ENCODE data around the gene FAM193A.
"Not testable (repeated sequence)": the region's sequence is repeated elsewhere in the genome, so short reads cannot be mapped to it uniquely, and the experiment has no call there.

FAM193A gene

DNA sequence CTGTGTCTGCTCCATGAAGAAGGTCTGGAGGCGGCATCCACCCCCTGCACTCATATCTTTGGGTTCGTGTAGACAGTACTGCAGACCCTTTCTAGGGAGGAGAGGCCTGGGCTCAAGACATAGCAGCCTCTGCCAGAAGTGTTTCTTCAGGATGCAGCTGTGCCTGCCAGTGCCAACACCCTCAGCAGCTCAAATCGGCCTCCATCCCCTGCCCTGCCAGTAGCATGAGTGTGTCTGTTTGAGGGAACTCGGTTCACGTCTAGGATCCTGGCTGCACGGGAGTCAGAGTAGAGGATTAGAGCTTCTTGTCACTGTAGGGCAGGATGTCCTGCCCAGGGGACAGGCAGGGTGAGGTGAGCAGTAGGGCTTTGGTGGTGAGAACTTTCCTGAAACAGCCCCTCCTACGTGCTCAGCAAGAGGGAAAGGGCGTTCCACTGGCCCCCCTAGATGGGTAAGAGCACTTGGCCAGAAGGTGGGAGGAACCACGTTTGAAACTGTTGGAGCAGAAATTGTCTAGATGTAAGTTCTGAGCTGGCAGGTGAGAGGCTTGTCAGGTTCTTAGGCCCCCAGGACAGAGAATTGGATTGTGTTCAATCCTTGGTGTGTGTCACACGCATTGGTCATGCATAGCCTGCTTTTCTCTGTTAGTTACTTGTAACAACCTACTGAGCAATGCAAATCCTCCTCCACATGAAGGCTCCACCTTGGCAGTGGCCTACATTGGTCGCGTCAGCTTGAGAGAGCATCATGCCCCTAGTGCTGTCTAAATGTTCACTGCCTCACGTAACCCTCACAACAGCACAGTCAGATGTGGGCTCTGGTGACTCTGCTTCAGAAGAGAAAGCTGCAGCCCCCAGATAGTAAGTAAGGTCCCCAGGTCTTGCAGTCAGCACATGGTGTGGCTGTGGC lies 25.8 kb upstream of the FAM193A start:
- no peaks in the 10 kb centered on the region for H3K27me3 ChIP-seq (ENCODE audit: insufficient read depth, poor library complexity, severe bottlenecking)
- TF ChIP-seq SPI1 (IDR thresholded peaks at IDR 0.05; ENCODE audit: borderline replicate concordance, low read depth): no peak
- no peak overlapping the region for H3K27ac ChIP-seq (replicated peaks)
- H3K4me3 ChIP-seq (replicated peaks; ENCODE audit: insufficient read depth, low read length): no peak overlapping the region
- no peak for DNase-seq (ENCODE audit: low read depth in 1 of 2, low spot score in 1 of 2)

DNA sequence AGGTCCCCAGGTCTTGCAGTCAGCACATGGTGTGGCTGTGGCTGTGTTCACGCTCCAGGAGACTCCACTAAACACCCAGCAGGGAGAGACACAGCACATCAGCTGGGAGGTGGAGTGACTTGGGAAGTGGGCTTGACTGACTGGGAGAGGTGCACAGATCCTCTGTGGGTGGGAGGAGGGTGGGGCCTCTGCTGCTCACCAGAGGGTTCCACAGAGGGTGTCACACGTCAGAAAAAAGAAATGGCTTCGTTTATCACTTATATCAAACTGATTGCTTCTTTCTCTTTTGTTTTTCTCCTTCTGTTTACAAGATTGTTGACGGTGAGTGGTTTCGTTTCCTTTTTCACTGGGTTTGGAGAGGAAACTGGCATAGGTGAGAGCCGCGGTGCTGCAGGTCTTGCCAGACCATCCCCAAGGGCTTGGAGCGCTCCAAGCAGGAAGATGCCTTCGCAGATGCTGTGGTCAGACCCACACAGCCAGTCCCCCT lies 24.8 kb upstream of the FAM193A start:
- Histone ChIP-seq H3K4me3 (replicated peaks; ENCODE audit: insufficient read depth, low read length) (no peak overlapping the region), H3K27ac (replicated peaks) (no peak overlapping the region), H3K27me3 (ENCODE audit: insufficient read depth, poor library complexity, severe bottlenecking) (no peaks in the 10 kb centered on the region)
- no peak for TF ChIP-seq POLR2AphosphoS5 (IDR thresholded peaks at IDR 0.05; ENCODE audit: low read depth)
- TF ChIP-seq, protein P1, sequence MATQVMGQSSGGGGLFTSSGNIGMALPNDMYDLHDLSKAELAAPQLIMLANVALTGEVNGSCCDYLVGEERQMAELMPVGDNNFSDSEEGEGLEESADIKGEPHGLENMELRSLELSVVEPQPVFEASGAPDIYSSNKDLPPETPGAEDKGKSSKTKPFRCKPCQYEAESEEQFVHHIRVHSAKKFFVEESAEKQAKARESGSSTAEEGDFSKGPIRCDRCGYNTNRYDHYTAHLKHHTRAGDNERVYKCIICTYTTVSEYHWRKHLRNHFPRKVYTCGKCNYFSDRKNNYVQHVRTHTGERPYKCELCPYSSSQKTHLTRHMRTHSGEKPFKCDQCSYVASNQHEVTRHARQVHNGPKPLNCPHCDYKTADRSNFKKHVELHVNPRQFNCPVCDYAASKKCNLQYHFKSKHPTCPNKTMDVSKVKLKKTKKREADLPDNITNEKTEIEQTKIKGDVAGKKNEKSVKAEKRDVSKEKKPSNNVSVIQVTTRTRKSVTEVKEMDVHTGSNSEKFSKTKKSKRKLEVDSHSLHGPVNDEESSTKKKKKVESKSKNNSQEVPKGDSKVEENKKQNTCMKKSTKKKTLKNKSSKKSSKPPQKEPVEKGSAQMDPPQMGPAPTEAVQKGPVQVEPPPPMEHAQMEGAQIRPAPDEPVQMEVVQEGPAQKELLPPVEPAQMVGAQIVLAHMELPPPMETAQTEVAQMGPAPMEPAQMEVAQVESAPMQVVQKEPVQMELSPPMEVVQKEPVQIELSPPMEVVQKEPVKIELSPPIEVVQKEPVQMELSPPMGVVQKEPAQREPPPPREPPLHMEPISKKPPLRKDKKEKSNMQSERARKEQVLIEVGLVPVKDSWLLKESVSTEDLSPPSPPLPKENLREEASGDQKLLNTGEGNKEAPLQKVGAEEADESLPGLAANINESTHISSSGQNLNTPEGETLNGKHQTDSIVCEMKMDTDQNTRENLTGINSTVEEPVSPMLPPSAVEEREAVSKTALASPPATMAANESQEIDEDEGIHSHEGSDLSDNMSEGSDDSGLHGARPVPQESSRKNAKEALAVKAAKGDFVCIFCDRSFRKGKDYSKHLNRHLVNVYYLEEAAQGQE (IDR thresholded peaks at IDR 0.05; ENCODE audit: insufficient replicate concordance, low read depth): no peak
- no peak for TF ChIP-seq GABPA (IDR thresholded peaks at IDR 0.05; ENCODE audit: low read depth)
- no peak for TF ChIP-seq SPI1 (IDR thresholded peaks at IDR 0.05; ENCODE audit: borderline replicate concordance, low read depth)
- TF ChIP-seq, protein P2, sequence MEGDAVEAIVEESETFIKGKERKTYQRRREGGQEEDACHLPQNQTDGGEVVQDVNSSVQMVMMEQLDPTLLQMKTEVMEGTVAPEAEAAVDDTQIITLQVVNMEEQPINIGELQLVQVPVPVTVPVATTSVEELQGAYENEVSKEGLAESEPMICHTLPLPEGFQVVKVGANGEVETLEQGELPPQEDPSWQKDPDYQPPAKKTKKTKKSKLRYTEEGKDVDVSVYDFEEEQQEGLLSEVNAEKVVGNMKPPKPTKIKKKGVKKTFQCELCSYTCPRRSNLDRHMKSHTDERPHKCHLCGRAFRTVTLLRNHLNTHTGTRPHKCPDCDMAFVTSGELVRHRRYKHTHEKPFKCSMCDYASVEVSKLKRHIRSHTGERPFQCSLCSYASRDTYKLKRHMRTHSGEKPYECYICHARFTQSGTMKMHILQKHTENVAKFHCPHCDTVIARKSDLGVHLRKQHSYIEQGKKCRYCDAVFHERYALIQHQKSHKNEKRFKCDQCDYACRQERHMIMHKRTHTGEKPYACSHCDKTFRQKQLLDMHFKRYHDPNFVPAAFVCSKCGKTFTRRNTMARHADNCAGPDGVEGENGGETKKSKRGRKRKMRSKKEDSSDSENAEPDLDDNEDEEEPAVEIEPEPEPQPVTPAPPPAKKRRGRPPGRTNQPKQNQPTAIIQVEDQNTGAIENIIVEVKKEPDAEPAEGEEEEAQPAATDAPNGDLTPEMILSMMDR (IDR thresholded peaks at IDR 0.05; ENCODE audit: insufficient read depth, low read length): no peak
- no peak for DNase-seq (ENCODE audit: low read depth in 1 of 2, low spot score in 1 of 2)

DNA sequence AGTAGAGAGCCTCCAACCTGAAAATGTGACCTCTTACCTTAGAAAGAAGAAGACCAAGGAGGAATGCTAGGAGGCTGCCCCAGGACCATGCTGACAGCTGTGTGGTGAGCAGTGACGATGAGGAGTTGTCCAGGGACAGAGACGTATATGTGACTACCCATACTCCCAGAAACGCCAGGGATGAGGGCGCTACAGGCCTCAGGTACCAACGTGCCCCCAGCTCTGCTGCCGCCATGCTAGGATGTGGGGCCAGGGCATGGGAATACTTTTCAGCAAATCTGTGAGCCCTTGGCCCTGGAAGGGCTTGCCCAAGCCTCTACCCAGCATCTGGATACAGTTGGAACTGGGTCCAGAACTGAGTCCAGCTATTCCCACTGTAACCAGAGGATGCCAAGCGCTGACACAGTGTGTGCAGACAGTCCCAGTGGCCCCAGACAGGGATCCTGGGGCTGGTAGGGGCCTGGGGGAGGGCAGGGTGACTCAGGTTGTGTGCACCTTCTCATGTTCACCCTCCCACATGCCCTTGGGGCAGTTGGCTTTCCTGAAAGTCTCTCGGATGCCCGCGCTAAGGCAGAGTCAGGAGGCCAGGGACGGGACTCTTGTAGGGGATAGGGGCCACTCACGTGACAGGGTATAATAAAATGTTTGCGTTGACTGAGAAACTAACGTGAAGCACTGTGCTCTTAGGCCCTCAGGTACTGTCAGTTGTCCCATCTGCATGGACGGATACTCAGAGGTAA lies 23.9 kb upstream of the FAM193A start:
- no peak overlapping the region for H3K27ac ChIP-seq (replicated peaks)
- H3K4me3 ChIP-seq (replicated peaks; ENCODE audit: insufficient read depth, low read length): no peak overlapping the region
- TF ChIP-seq SPI1 (IDR thresholded peaks at IDR 0.05; ENCODE audit: borderline replicate concordance, low read depth) (no peak), GABPA (IDR thresholded peaks at IDR 0.05; ENCODE audit: low read depth) (no peak), POLR2AphosphoS5 (IDR thresholded peaks at IDR 0.05; ENCODE audit: low read depth) (no peak)
- TF ChIP-seq, protein P2 (IDR thresholded peaks at IDR 0.05; ENCODE audit: insufficient read depth, low read length): no peak
- TF ChIP-seq, protein P1 (IDR thresholded peaks at IDR 0.05; ENCODE audit: insufficient replicate concordance, low read depth): no peak
- no peaks in the 10 kb centered on the region for H3K27me3 ChIP-seq (ENCODE audit: insufficient read depth, poor library complexity, severe bottlenecking)
- no peak for DNase-seq (ENCODE audit: low read depth in 1 of 2, low spot score in 1 of 2)

DNA sequence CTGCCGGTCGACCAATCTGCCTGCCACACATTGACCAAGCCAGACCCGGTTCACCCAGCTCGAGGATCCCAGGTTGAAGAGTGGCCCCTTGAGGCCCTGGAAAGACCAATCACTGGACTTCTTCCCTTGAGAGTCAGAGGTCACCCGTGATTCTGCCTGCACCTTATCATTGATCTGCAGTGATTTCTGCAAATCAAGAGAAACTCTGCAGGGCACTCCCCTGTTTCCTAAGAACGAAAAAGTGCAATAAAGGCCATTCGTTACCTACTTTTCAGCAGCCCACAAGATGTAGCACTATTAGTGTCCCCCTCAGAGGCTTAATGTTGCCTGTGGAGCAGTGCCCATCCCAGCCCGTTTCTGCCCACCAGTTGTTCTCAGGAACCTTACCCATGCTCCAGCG lies 22.3 kb upstream of the FAM193A start:
- not testable (repeated sequence) for H3K27ac ChIP-seq (replicated peaks); H3K27me3 ChIP-seq (ENCODE audit: insufficient read depth, poor library complexity, severe bottlenecking); DNase-seq (ENCODE audit: low read depth in 1 of 2, low spot score in 1 of 2); H3K4me3 ChIP-seq (replicated peaks; ENCODE audit: insufficient read depth, low read length)

DNA sequence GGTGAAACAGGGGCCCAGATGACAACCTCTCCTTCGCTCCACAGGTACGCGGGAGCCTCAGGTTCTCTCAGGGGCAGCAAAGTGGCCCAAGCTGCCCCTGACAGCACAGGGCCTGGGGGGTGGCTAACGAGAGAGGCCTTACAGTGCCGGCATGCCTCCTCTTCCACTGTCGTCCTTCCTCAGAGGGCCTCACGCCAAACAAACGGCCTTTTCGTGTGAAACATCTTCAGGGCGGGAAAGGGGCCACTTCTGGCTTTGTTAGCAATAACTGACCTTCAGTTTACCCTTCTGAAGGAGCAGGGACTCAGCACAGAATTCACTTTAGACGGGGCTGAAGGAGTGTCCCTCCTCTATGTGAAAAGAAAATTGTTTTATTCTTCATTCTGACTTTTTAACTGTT lies 21.5 kb upstream of the FAM193A start:
- H3K4me3 ChIP-seq (replicated peaks; ENCODE audit: insufficient read depth, low read length); DNase-seq (ENCODE audit: low read depth in 1 of 2, low spot score in 1 of 2); H3K27ac ChIP-seq (replicated peaks); H3K27me3 ChIP-seq (ENCODE audit: insufficient read depth, poor library complexity, severe bottlenecking): not testable (repeated sequence)
